HepG2 (cell line): ENCODE measurements around the gene NDFIP2. TPM values are rescaled to one million over a fixed set of nuclear protein-coding genes. Genes with fewer than 3 reads are reported as not detected.

Experiments used
- ARNT ChIP-seq: fragments of 450-650 bp; IDR thresholded peaks from 2 replicates; pipeline ENCODE4 v1.6.1; 2017
- BRCA1 ChIP-seq: sonication (generic); formaldehyde crosslinking; IDR thresholded peaks from 2 replicates; pipeline ENCODE4 v1.4.0; 2020; ENCODE audit warnings: missing genetic modification reagents
- BRD4 ChIP-seq: sonication (generic); formaldehyde crosslinking; IDR thresholded peaks from 2 replicates; pipeline ENCODE4 v1.4.0; 2020; ENCODE audit warnings: missing genetic modification reagents
- CENPT ChIP-seq: sonication (generic); formaldehyde crosslinking; IDR thresholded peaks from 2 replicates; pipeline ENCODE4 v1.8.0; 2022; ENCODE audit warnings: low read depth, mild to moderate bottlenecking, moderate library complexity, missing genetic modification reagents
- ERF ChIP-seq: IDR thresholded peaks from 2 replicates; pipeline ENCODE4 v1.6.1; 2018; ENCODE audit warnings: missing biosample characterization, missing genetic modification reagents
- ETV6 ChIP-seq: sonication (generic); formaldehyde crosslinking; conservative IDR thresholded peaks from 2 replicates; pipeline ENCODE4 v1.4.0; 2020; ENCODE audit warnings: missing genetic modification reagents
- HDAC2 ChIP-seq: sonication (generic); formaldehyde crosslinking; IDR thresholded peaks from 2 replicates; pipeline ENCODE4 v1.4.0; 2020; ENCODE audit warnings: missing genetic modification reagents
- KAT8 ChIP-seq: IDR thresholded peaks from 2 replicates; pipeline ENCODE4 v1.6.1; 2016; ENCODE audit warnings: missing genetic modification reagents, missing compliant biosample characterization
- KLF11 ChIP-seq: IDR thresholded peaks from 2 replicates; pipeline ENCODE4 v1.6.1; 2016; ENCODE audit warnings: missing compliant biosample characterization
- MED1 ChIP-seq: sonication (generic); formaldehyde crosslinking; IDR thresholded peaks from 2 replicates; pipeline ENCODE4 v1.4.0; 2020; ENCODE audit warnings: missing genetic modification reagents
- NFYC ChIP-seq: IDR thresholded peaks from 2 replicates; pipeline ENCODE4 v1.6.1; 2016; ENCODE audit warnings: missing genetic modification reagents, missing compliant biosample characterization
- POLR2AphosphoS2 ChIP-seq: IDR thresholded peaks from 2 replicates; pipeline ENCODE4 v1.6.1; 2011; ENCODE audit warnings: low read depth, low read length, improper control_type of control experiment
- RFX5 ChIP-seq: IDR thresholded peaks from 2 replicates; pipeline ENCODE4 v1.6.1; 2011; ENCODE audit warnings: low read depth, low read length, improper control_type of control experiment
- ZBTB14 ChIP-seq: sonication (generic); formaldehyde crosslinking; IDR thresholded peaks from 2 replicates; pipeline ENCODE4 v1.4.0; 2020; ENCODE audit warnings: missing genetic modification reagents
- ZNF142 ChIP-seq: sonication (generic); formaldehyde crosslinking; IDR thresholded peaks from 2 replicates; pipeline ENCODE4 v1.4.0; 2020; ENCODE audit warnings: missing genetic modification reagents
- ZNF207 ChIP-seq: fragments of 450-650 bp; IDR thresholded peaks from 2 replicates; pipeline ENCODE4 v1.6.1; 2016; ENCODE audit warnings: antibody characterized with exemption, borderline replicate concordance
- ZNF263 ChIP-seq: sonication (generic); formaldehyde crosslinking; IDR thresholded peaks from 2 replicates; pipeline ENCODE4 v1.4.0; 2020; ENCODE audit warnings: missing genetic modification reagents
- ZNF354B ChIP-seq: sonication (generic); formaldehyde crosslinking; IDR thresholded peaks from 2 replicates; pipeline ENCODE4 v1.8.0; 2022; ENCODE audit warnings: mild to moderate bottlenecking, missing genetic modification reagents
- ZNF660 ChIP-seq: sonication (generic); formaldehyde crosslinking; IDR thresholded peaks from 2 replicates; pipeline ENCODE4 v1.5.1; 2020; ENCODE audit warnings: mild to moderate bottlenecking, low read depth, missing genetic modification reagents, borderline replicate concordance
- ZNF713 ChIP-seq: sonication (generic); formaldehyde crosslinking; IDR thresholded peaks from 2 replicates; pipeline ENCODE4 v1.4.0; 2020; ENCODE audit warnings: mild to moderate bottlenecking, missing genetic modification reagents
- ZNF800 ChIP-seq: sonication (generic); formaldehyde crosslinking; IDR thresholded peaks from 2 replicates; pipeline ENCODE4 v1.4.0; 2020; ENCODE audit warnings: missing genetic modification reagents
- polyA plus RNA-seq, 8 experiments: library from polyadenylated mRNA; depleted of rRNA in 3 of 8; stranded (reverse) in 7 of 8; unstranded in 1 of 8; fragments of >200 nt; fragmentation: Illumina TruSeq in 4 of 8; extraction: Trizol in 4 of 8; gene quantifications; 2 replicates each; pipeline versions ENCODE4 v1.2.1 to v1.2.3, GENCODE V29; 2011 to 2016; ENCODE audit warnings: low read depth in 4 of 8, missing spikeins in 1 of 8, mixed read lengths in 1 of 8; ENCODE audit not compliant: insufficient read depth in 1 of 8
- total RNA-seq, 5 experiments: library from RNA; depleted of rRNA; stranded (reverse); fragments of >200 nt; fragmentation: Illumina TruSeq; extraction: Trizol; gene quantifications; 2 replicates each; pipeline ENCODE4 v1.2.3, GENCODE V29; 2016; ENCODE audit warnings: low read depth in 1 of 5

NDFIP2 gene
- total and polyA plus RNA-seq, 2 of the 13 experiments (the other 11 are each of a cell fraction or from before 2014, with no cell fraction given), result 23.2 to 32.0 TPM

GRCh38 chr13:79480954-79481684, at the start of gene NDFIP2 (continued):
- no peak for TF ChIP-seq ZNF713 (CRISPR knock-in tag)
- TF ChIP-seq KAT8, result peak; percentile 92
- peak; percentile 37; the same call in 1 of the 2 replicates for TF ChIP-seq ZNF142 (CRISPR knock-in tag)
- no peak for TF ChIP-seq RFX5
- 0 out of 2 replicates have a peak, but pooled peaks have one; percentile 20 for TF ChIP-seq KLF11 (CRISPR knock-in tag)
- 0 out of 2 replicates have a peak, but pooled peaks have one; percentile 23 for TF ChIP-seq ETV6
- TF ChIP-seq BRD4 (CRISPR knock-in tag), result peak; percentile 52; the same call in 1 of the 2 replicates
- no peak for TF ChIP-seq ZNF207
- TF ChIP-seq CENPT (CRISPR knock-in tag), result 0 out of 2 replicates have a peak, but pooled peaks have one; percentile 62
- peak; percentile 48; the same call in 1 of the 2 replicates for TF ChIP-seq HDAC2 (CRISPR knock-in tag)
- no peak for TF ChIP-seq POLR2AphosphoS2
- TF ChIP-seq BRCA1 (CRISPR knock-in tag), result peak; percentile 75
- TF ChIP-seq ZNF800 (CRISPR knock-in tag), result peak; percentile 94; the same call in 1 of the 2 replicates
- peak; percentile 87; the same call in 1 of the 2 replicates for TF ChIP-seq ERF
- peak; percentile 63 for TF ChIP-seq MED1 (CRISPR knock-in tag)
- TF ChIP-seq ZNF660 (CRISPR knock-in tag), result no peak
- peak; percentile 21; the same call in 1 of the 2 replicates for TF ChIP-seq NFYC
- peak; percentile 50; the same call in 1 of the 2 replicates for TF ChIP-seq ZBTB14 (CRISPR knock-in tag)
- no peak for TF ChIP-seq ZNF354B (CRISPR knock-in tag)
- TF ChIP-seq ARNT, result no peak
- peak; percentile 18; the same call in 1 of the 2 replicates for TF ChIP-seq ZNF263
